ENCODE measurements around the gene ANKFY1.

The ANKFY1 gene

GRCh38 chr17:4179071-4179470 is 84.7 kb downstream of the ANKFY1 start:
- TF ChIP-seq CTCF (IDR thresholded peaks at IDR 0.05; ENCODE audit: low read depth, low read length) = no peak
- H3K4me3 ChIP-seq (ENCODE audit: low read depth, low read length) = no peak overlapping the region

DNA sequence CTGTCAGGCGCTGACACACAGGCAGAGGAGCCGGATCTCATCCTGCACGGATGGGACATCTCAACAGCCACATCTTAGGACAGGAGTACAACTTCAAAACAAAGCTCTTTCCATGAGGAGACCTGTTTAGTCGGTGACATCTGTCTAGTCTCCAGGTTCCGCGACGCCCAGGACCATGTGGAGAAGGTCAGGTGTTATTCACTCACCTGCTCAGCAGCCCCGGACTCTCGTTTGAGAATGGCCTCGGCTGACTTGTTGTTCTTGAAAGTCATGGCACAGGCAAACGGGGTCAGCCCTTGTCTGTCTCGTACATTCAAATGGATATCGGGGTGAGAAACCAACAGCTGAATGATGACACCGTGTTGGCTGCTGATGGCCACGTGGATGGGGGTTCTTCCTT is 85.1 kb downstream of the ANKFY1 start:
- no peak overlapping the region for H3K4me3 ChIP-seq (ENCODE audit: low read depth, low read length)
- TF ChIP-seq CTCF (IDR thresholded peaks at IDR 0.05; ENCODE audit: low read depth, low read length) = no peak

DNA sequence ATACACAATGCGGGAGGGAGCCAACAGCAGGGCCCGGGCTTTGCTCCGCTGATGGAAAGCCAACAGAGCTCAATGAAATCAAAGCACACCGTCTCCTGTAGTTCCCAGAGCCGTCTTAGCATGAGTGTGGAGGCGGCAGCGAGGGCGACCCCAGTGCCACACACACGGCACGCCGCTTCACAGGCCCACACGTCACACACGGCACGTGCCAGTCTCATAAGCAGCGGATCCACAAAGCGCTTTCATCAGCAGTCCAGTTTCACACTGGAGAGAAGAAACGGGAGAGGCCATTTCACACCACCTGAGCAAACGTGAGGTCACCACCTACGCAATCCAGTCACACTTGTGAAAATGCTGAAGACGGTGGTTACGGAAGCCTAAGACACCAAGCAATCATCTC is 86.0 kb downstream of the ANKFY1 start:
- no peak for TF ChIP-seq CTCF (IDR thresholded peaks at IDR 0.05; ENCODE audit: low read depth, low read length)
- H3K4me3 ChIP-seq (ENCODE audit: low read depth, low read length) = no peak overlapping the region

DNA sequence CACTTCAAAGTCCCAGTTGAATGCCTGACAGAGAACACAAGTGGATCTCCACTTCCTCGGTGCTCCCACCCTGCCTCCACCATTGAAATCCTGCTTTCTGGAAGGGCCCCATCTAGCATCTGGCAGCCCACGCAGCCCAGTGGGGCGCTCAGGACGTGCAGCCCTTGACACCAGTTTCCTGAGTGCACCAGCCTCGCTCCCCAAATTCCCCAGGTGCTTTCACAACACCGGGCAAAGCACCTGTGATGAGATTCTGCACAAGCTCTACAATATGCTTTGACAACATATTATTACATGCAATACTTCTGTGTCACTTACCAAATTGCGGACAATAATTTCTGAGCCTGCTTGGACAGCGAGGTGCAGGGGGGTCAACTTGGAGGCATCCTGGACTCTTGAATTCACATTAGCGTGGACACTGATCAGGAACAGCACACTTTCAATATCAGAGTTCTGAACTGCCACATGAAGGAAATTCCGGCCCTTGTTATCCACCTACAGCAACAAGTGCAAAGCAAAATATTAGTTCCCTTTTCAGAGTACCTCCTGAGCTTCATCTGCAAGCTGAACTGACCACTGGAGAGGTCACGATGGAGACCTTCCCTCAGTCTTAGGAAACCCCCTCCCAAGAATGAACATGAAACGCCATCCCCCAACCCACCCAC is 86.8 kb downstream of the ANKFY1 start:
- TF ChIP-seq CTCF (IDR thresholded peaks at IDR 0.05; ENCODE audit: low read depth, low read length) = no peak
- H3K4me3 ChIP-seq (ENCODE audit: low read depth, low read length) = no peak overlapping the region

- no peak overlapping the region for H3K4me3 ChIP-seq (ENCODE audit: low read depth, low read length)
- no peak for TF ChIP-seq CTCF (IDR thresholded peaks at IDR 0.05; ENCODE audit: low read depth, low read length)
These were observed 87.6 kb downstream of the ANKFY1 start for GRCh38 chr17:4175921-4176807.

DNA sequence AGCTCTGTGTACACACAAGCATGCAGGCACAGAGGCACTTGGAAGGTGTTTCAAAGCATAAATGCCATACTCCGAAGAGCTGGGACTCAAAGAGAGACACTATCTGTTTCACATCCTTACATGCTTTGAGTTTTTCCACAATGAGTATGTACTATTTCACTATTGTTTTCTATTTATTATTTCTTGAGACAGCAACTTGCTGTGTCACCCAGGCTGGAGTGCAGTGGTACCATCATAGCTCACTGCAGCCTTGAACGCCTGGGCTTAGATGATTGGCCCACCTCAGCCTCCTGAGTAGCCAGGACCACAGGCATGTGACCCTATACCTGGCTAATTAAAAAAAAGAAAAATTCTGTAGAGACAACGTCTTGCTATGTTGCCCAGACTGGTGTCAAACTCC is 89.2 kb downstream of the ANKFY1 start:
- no peak for TF ChIP-seq CTCF (IDR thresholded peaks at IDR 0.05; ENCODE audit: low read depth, low read length)
- H3K4me3 ChIP-seq (ENCODE audit: low read depth, low read length) = no peak overlapping the region

GRCh38 chr17:4173781-4174180 is 90.0 kb downstream of the ANKFY1 start:
- no peak overlapping the region for H3K4me3 ChIP-seq (ENCODE audit: low read depth, low read length)
- TF ChIP-seq CTCF (IDR thresholded peaks at IDR 0.05; ENCODE audit: low read depth, low read length) = no peak

Data from WI38 (cell line).